KG1 (cell line): ENCODE results near the gene CMSS1.
"Not testable (repeated sequence)": the region's sequence is repeated elsewhere in the genome, so short reads cannot be mapped to it uniquely, and the experiment has no call there.

Experiments used
- DNase-seq: peaks from one replicate; lab custom pipeline; 2025; lab: John Stamatoyannopoulos, UW

Gene CMSS1

DNA sequence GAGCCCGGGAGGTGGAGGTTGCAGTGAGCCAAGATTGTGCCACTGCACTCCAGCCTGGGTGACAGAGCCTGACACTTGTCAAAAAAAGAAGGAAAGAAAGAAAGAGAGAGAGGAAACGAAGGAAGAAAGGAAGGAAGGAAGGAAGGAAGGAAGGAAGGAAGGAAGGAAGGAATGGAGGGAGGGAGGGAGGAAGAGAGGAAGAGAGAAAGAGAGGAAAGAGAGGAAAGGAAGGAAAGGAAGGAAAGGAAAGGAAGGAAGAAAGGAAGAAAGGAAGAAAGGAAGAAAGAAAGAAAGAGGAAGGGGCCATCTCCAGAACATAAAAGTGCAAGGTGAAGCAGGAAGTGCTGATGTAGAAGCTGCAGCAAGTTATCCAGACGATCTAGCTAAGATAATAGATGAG is 411.5 kb downstream of the CMSS1 start:
- DNase-seq: not testable (repeated sequence)

DNA sequence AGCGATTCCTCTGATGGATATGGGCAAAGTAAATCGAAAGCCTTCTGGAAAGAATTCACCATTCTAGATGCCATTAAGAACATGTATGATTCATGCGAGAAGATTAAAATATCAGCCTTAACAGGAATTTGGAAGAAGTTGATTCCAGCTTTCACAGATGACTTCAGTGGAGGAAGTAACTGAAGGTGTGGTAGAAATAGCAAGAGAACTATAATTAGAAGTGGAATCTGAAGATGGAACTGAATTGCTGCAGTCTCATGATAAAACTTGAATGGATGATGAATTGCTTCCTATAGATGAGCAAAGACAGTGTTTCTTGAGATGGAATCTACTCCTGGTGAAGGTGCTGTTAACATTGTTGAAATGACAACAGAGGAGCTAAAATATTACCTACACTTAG is 413.0 kb downstream of the CMSS1 start:
- no peak for DNase-seq
